HUDEP-2 (cell line): ENCODE data around the gene SEL1L3.
A peak's percentile ranks its signal among the peaks of the same experiment; 100 is the strongest.

Experiments
- DNase-seq, 76 experiments: peaks; one replicate each; lab custom pipeline; 2025; ENCODE audit not compliant: unreplicated experiment in 76 of 76; lab: John Stamatoyannopoulos, UW

SEL1L3 gene

GRCh38 chr4:25821267-25821666, 41.5 kb downstream of the SEL1L3 start:
- DNase-seq = no peak

- no peak for DNase-seq
Measured at GRCh38 chr4:25818876-25819275, 43.9 kb downstream of the SEL1L3 start.

GRCh38 chr4:25818371-25818871, 44.4 kb downstream of the SEL1L3 start:
- no peak for DNase-seq

GRCh38 chr4:25817059-25817681, 45.6 kb downstream of the SEL1L3 start:
- no peak for DNase-seq

GRCh38 chr4:25816591-25817058, 46.2 kb downstream of the SEL1L3 start:
- no peak for DNase-seq

- no peak for DNase-seq
Measured at GRCh38 chr4:25815586-25815985, 47.2 kb downstream of the SEL1L3 start.

GRCh38 chr4:25814301-25815136, 48.3 kb downstream of the SEL1L3 start:
- peak in 1 of 76 experiments; percentile 10 for DNase-seq

- no peak for DNase-seq
Measured at GRCh38 chr4:25813448-25814106, 49.2 kb downstream of the SEL1L3 start.

GRCh38 chr4:25811841-25812240, 50.9 kb downstream of the SEL1L3 start:
- DNase-seq = no peak

- no peak for DNase-seq
Measured at GRCh38 chr4:25811374-25811690, 51.5 kb downstream of the SEL1L3 start.

GRCh38 chr4:25810461-25811373, 52.1 kb downstream of the SEL1L3 start:
- no peak for DNase-seq

GRCh38 chr4:25809996-25810395, 52.8 kb downstream of the SEL1L3 start:
- no peak for DNase-seq

- no peak for DNase-seq
Measured at GRCh38 chr4:25807102-25807728, 55.6 kb downstream of the SEL1L3 start.

- no peak for DNase-seq
Measured at GRCh38 chr4:25805255-25805860, 57.4 kb downstream of the SEL1L3 start.

GRCh38 chr4:25803720-25804225, 59.0 kb downstream of the SEL1L3 start:
- no peak for DNase-seq

- no peak for DNase-seq
Measured at GRCh38 chr4:25801594-25801993, 61.2 kb downstream of the SEL1L3 start.

GRCh38 chr4:25800245-25800644, 62.5 kb downstream of the SEL1L3 start:
- DNase-seq = no peak

GRCh38 chr4:25799522-25799921, 63.3 kb downstream of the SEL1L3 start:
- DNase-seq = no peak

GRCh38 chr4:25797136-25797535, 65.7 kb downstream of the SEL1L3 start:
- DNase-seq = no peak
